ENCODE measurements around the gene DMRT3.

Gene DMRT3

GRCh38 chr9:973295-973834, 3.1 kb upstream of the DMRT3 start:
- Histone ChIP-seq H3K4me3 (ENCODE audit: insufficient read depth in 1 of 2, low read depth in 1 of 2, low read length in 2 of 2) (no peak overlapping the region), H2BK15ac (ENCODE audit: low read depth, poor library complexity, severe bottlenecking) (no peak overlapping the region), H2AK5ac (ENCODE audit: low read length, severe bottlenecking) (no peak overlapping the region), H3K14ac (ENCODE audit: low read length in 2 of 2) (no peak overlapping the region), H3K9ac (ENCODE audit: low read length) (no peak overlapping the region), H3K23ac (ENCODE audit: low read length in 2 of 2) (no peak overlapping the region), H4K91ac (ENCODE audit: low read length) (no peak overlapping the region), H3K4me2 (ENCODE audit: low read length, poor library complexity, severe bottlenecking) (peak overlapping the region; percentile 4), H3K18ac (ENCODE audit: low read depth in 1 of 2, low read length in 2 of 2) (no peak overlapping the region), H3K9me3 (ENCODE audit: control insufficient read depth, low read length) (no peaks in the 10 kb centered on the region), H4K8ac (ENCODE audit: low read length) (no peak overlapping the region), H3K36me3 (ENCODE audit: control insufficient read depth in 1 of 2, insufficient read depth in 2 of 2, low read depth in 1 of 2, low read length in 2 of 2) (no peaks in the 10 kb centered on the region), H3K79me1 (replicated peaks; ENCODE audit: low read length, poor library complexity, severe bottlenecking) (no peaks in the 10 kb centered on the region), H3K27ac (ENCODE audit: low read length, poor library complexity, severe bottlenecking) (no peak overlapping the region), H2BK120ac (ENCODE audit: low read depth, low read length) (no peak overlapping the region), H2BK5ac (ENCODE audit: low read depth, low read length, poor library complexity, severe bottlenecking) (no peak overlapping the region), H3K27me3 (ENCODE audit: control insufficient read depth in 1 of 2, insufficient read depth in 1 of 2, low read length in 2 of 2) (peaks cover 90 to 91% of the 10 kb centered on the region in 2 experiments), H2BK12ac (ENCODE audit: low read length in 2 of 2) (no peak overlapping the region), H3K4ac (ENCODE audit: low read depth in 1 of 2, low read length in 2 of 2) (no peak overlapping the region), H3K4me1 (ENCODE audit: control insufficient read depth, insufficient read depth, low read depth, low read length) (peaks cover 36% of the 10 kb centered on the region), H2AFZ (ENCODE audit: low read depth, low read length) (no peak overlapping the region)
- whole genome bisulfite sequencing = 22% methylated on average over 17 of the region's 17 CpGs
- no peak for DNase-seq

GRCh38 chr9:974031-974995, 2.1 kb upstream of the DMRT3 start:
- Histone ChIP-seq H3K4me3 (ENCODE audit: insufficient read depth in 1 of 2, low read depth in 1 of 2, low read length in 2 of 2) (no peak overlapping the region), H4K91ac (ENCODE audit: low read length) (no peak overlapping the region), H4K8ac (ENCODE audit: low read length) (no peak overlapping the region), H2AK5ac (ENCODE audit: low read length, severe bottlenecking) (no peak overlapping the region), H2BK12ac (ENCODE audit: low read length in 2 of 2) (no peak overlapping the region), H3K9ac (ENCODE audit: low read length) (no peak overlapping the region), H3K36me3 (ENCODE audit: control insufficient read depth in 1 of 2, insufficient read depth in 2 of 2, low read depth in 1 of 2, low read length in 2 of 2) (no peaks in the 10 kb centered on the region), H3K27me3 (ENCODE audit: control insufficient read depth in 1 of 2, insufficient read depth in 1 of 2, low read length in 2 of 2) (peaks cover 89 to 97% of the 10 kb centered on the region in 2 experiments), H2AFZ (ENCODE audit: low read depth, low read length) (no peak overlapping the region), H3K23ac (ENCODE audit: low read length in 2 of 2) (no peak overlapping the region), H3K18ac (ENCODE audit: low read depth in 1 of 2, low read length in 2 of 2) (no peak overlapping the region), H2BK5ac (ENCODE audit: low read depth, low read length, poor library complexity, severe bottlenecking) (no peak overlapping the region), H2BK15ac (ENCODE audit: low read depth, poor library complexity, severe bottlenecking) (no peak overlapping the region), H3K9me3 (ENCODE audit: control insufficient read depth, low read length) (no peaks in the 10 kb centered on the region), H3K4ac (ENCODE audit: low read depth in 1 of 2, low read length in 2 of 2) (no peak overlapping the region), H3K4me1 (ENCODE audit: control insufficient read depth, insufficient read depth, low read depth, low read length) (peaks cover 36% of the 10 kb centered on the region), H3K14ac (ENCODE audit: low read length in 2 of 2) (no peak overlapping the region), H3K79me1 (replicated peaks; ENCODE audit: low read length, poor library complexity, severe bottlenecking) (no peaks in the 10 kb centered on the region), H3K4me2 (ENCODE audit: low read length, poor library complexity, severe bottlenecking) (no peak overlapping the region), H3K27ac (ENCODE audit: low read length, poor library complexity, severe bottlenecking) (no peak overlapping the region), H2BK120ac (ENCODE audit: low read depth, low read length) (no peak overlapping the region)
- DNase-seq = no peak
- 12% methylated on average over 23 of the region's 29 CpGs for WGBS

DNA sequence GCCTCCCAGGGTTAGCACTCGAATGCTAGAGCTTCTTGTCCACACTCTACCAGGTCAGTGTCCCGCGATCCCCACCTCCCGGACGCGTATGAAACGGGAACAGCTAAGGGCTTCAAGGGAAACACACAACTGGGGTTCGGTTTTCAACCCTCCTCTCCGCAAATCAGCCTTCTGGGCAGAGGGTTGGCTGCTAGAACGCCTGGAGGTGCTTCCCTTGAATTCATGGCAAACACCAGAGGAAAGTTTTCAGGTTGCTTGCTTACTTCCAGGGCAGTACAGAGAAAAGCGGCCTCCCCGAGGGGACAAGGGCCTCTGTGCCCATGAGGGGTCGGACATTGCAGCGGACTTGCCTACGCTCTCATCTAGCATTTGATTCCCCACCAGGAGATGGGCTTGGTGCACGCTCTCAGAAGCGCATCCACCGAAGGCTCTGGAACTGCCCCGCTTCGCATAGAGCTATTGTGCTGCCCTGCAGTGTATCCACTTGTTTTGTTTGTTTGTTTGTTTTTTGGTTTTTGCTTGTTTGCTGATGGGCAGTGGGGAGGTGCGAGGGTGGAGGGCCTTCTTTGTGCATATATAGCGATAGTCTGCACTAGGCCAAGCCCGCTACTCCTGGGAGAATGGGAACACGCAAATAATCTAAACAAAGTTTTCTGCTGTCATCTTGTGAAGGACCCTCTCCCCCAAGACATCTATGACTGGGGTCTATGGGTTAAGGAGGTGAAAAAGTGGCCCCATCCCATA, 1.3 kb upstream of the DMRT3 start:
- WGBS = 8% methylated on average over 22 of the region's 24 CpGs

More for the DNA sequence above, 1.3 kb upstream of the DMRT3 start:
- H3K14ac ChIP-seq (ENCODE audit: low read length in 2 of 2) = no peak overlapping the region
- no peak overlapping the region for H2BK120ac ChIP-seq (ENCODE audit: low read depth, low read length)
- H2AFZ ChIP-seq (ENCODE audit: low read depth, low read length) = no peak overlapping the region
- peaks cover 28% of the 10 kb centered on the region for H3K4me1 ChIP-seq (ENCODE audit: control insufficient read depth, insufficient read depth, low read depth, low read length)
- H3K4me3 ChIP-seq (ENCODE audit: insufficient read depth in 1 of 2, low read depth in 1 of 2, low read length in 2 of 2) = no peak overlapping the region
- H3K23ac ChIP-seq (ENCODE audit: low read length in 2 of 2) = no peak overlapping the region
- no peak overlapping the region for H3K18ac ChIP-seq (ENCODE audit: low read depth in 1 of 2, low read length in 2 of 2)
- H3K79me1 ChIP-seq (replicated peaks; ENCODE audit: low read length, poor library complexity, severe bottlenecking) = no peaks in the 10 kb centered on the region
- no peaks in the 10 kb centered on the region for H3K36me3 ChIP-seq (ENCODE audit: control insufficient read depth in 1 of 2, insufficient read depth in 2 of 2, low read depth in 1 of 2, low read length in 2 of 2)
- H3K27ac ChIP-seq (ENCODE audit: low read length, poor library complexity, severe bottlenecking) = no peak overlapping the region
- no peak overlapping the region for H3K4me2 ChIP-seq (ENCODE audit: low read length, poor library complexity, severe bottlenecking)
- H4K8ac ChIP-seq (ENCODE audit: low read length) = no peak overlapping the region
- no peaks in the 10 kb centered on the region for H3K9me3 ChIP-seq (ENCODE audit: control insufficient read depth, low read length)
- no peak overlapping the region for H2BK12ac ChIP-seq (ENCODE audit: low read length in 2 of 2)
- no peak overlapping the region for H4K91ac ChIP-seq (ENCODE audit: low read length)
- no peak overlapping the region for H2BK5ac ChIP-seq (ENCODE audit: low read depth, low read length, poor library complexity, severe bottlenecking)
- no peak overlapping the region for H2AK5ac ChIP-seq (ENCODE audit: low read length, severe bottlenecking)
- no peak overlapping the region for H2BK15ac ChIP-seq (ENCODE audit: low read depth, poor library complexity, severe bottlenecking)
- no peak for DNase-seq
- H3K27me3 ChIP-seq (ENCODE audit: control insufficient read depth in 1 of 2, insufficient read depth in 1 of 2, low read length in 2 of 2) = peaks cover 89 to 96% of the 10 kb centered on the region in 2 experiments
- no peak overlapping the region for H3K4ac ChIP-seq (ENCODE audit: low read depth in 1 of 2, low read length in 2 of 2)
- H3K9ac ChIP-seq (ENCODE audit: low read length) = peak overlapping the region; percentile 38

Data from mesenchymal stem cell (in vitro differentiated cells and primary cell).